HCT116 (cell line): ENCODE measurements around the gene SYNJ2. TPM values are rescaled to one million over a fixed set of nuclear protein-coding genes. Genes with fewer than 3 reads are reported as not detected.

Experiments used
- ATAC-seq: fragments of 200-7000 bp; cut with Tn5 transposase; 2 replicates; pipeline ENCODE4 v1.9.1; 2020; ENCODE audit warnings: mild to moderate bottlenecking, moderate library complexity
- BruUV-seq: library from RNA; stranded (reverse); fragments of 400-500 nt; replicated peaks from 2 replicates; lab custom pipeline; 2021; lab: Mats Ljungman, UMichigan
- CTCF ChIA-PET: fragments of 300-600 bp; sonication (Branson Sonifier 250); formaldehyde crosslinking; loops from one replicate; lab custom pipeline; 2021; ENCODE audit warnings: antibody characterized with exemption; lab: Charles Lee
- POLR2A ChIA-PET: fragments of 300-600, 350-600 bp; sonication (Branson Sonifier 250); formaldehyde crosslinking; loops from one replicate; lab custom pipeline; 2021; ENCODE audit warnings: antibody characterized with exemption; lab: Charles Lee
- RAD21 ChIA-PET, 2 experiments: fragments of 300-600 bp; sonication (Branson Sonifier 250); formaldehyde crosslinking; loops; one replicate each; lab custom pipeline; 2023; ENCODE audit warnings: low total read pairs in 2 of 2; ENCODE audit not compliant: uncharacterized antibody in 2 of 2, unreplicated experiment in 2 of 2, low non-redundant PET in 1 of 2; lab: Charles Lee
- DNase-seq: peaks from one replicate; pipeline ENCODE4 v3.0.0-alpha.2; 2010; ENCODE audit warnings: low read depth, low spot score
- H2AFZ ChIP-seq: fragments of 200-600 bp; shearing (Covaris generic), sonication (generic); 2 replicates; pipeline ENCODE4 v1.6.1; 2017; ENCODE audit warnings: low read depth, mixed run types, mixed read lengths, antibody characterized with exemption, low read length; ENCODE audit not compliant: poor library complexity, severe bottlenecking
- H3K27ac ChIP-seq: 2 replicates; pipeline ENCODE4 v1.5.1; 2012; ENCODE audit warnings: low read depth, low read length
- H3K27me3 ChIP-seq: fragments of 200-600 bp; sonication (generic); 2 replicates; pipeline ENCODE4 v1.6.1; 2016; ENCODE audit warnings: mixed run types, low read length, mixed read lengths; ENCODE audit not compliant: insufficient read depth
- H3K36me3 ChIP-seq, 2 experiments: fragments of 200-500 bp in 1 of 2; fragments of 200-600 bp in 1 of 2; sonication (Bioruptor generic) in 1 of 2; sonication (generic) in 1 of 2; 2 replicates each; pipeline versions ENCODE4 v1.5.1 to v1.6.1; 2014 to 2016; ENCODE audit warnings: low read length in 2 of 2, inconsistent platforms in 1 of 2, mixed read lengths in 1 of 2, mixed run types in 1 of 2; ENCODE audit not compliant: insufficient read depth in 2 of 2, control insufficient read depth in 1 of 2
- H3K4me1 ChIP-seq, 2 experiments: fragments of 200-600 bp in 1 of 2; sonication (generic) in 1 of 2; 2 replicates each; pipeline versions ENCODE4 v1.5.1 to v1.6.1; 2012 to 2017; ENCODE audit warnings: low read length in 2 of 2, inconsistent platforms in 1 of 2, mild to moderate bottlenecking in 1 of 2, mixed read lengths in 1 of 2, mixed run types in 1 of 2, moderate library complexity in 1 of 2; ENCODE audit not compliant: insufficient read depth in 2 of 2, control insufficient read depth in 1 of 2
- H3K4me2 ChIP-seq: fragments of 200-600 bp; sonication (generic); 2 replicates; pipeline ENCODE4 v1.6.1; 2017; ENCODE audit warnings: mixed run types, low read length, mixed read lengths
- H3K4me3 ChIP-seq, 2 experiments: fragments of 200-600 bp in 1 of 2; sonication (generic) in 1 of 2; replicated peaks in 1 of 2; 2 replicates each; pipeline ENCODE4 v1.5.1; 2011 to 2016; ENCODE audit warnings: low read length in 2 of 2, control low read depth in 1 of 2, low read depth in 1 of 2, mild to moderate bottlenecking in 1 of 2, mixed read lengths in 1 of 2, mixed run types in 1 of 2
- H3K79me2 ChIP-seq: fragments of 200-600 bp; sonication (generic); 2 replicates; pipeline ENCODE4 v1.6.1; 2017; ENCODE audit warnings: mild to moderate bottlenecking, mixed run types, low read length, moderate library complexity, mixed read lengths; ENCODE audit not compliant: insufficient read depth
- H3K9ac ChIP-seq: fragments of 200-600 bp; sonication (generic); 2 replicates; pipeline ENCODE4 v1.6.1; 2016; ENCODE audit warnings: low read length, mixed read lengths
- H3K9me2 ChIP-seq: fragments of 200-600 bp; sonication (generic), shearing (Covaris generic); 2 replicates; pipeline ENCODE4 v1.6.1; 2017; ENCODE audit warnings: mixed run types, mild to moderate bottlenecking, moderate library complexity; ENCODE audit not compliant: insufficient read depth
- H3K9me3 ChIP-seq, 2 experiments: fragments of 200-500 bp in 1 of 2; fragments of 200-600 bp in 1 of 2; sonication (Bioruptor generic) in 1 of 2; sonication (generic) in 1 of 2; 2 replicates each; pipeline ENCODE4 v1.6.1; 2014 to 2017; ENCODE audit warnings: low read length in 2 of 2, mixed read lengths in 2 of 2, inconsistent platforms in 1 of 2, low read depth in 1 of 2, mild to moderate bottlenecking in 1 of 2, mixed run types in 1 of 2, moderate library complexity in 1 of 2; ENCODE audit not compliant: control insufficient read depth in 1 of 2, insufficient read depth in 1 of 2
- H4K20me1 ChIP-seq: fragments of 200-600 bp; sonication (generic), shearing (Covaris generic); 2 replicates; pipeline ENCODE4 v1.6.1; 2017; ENCODE audit warnings: mixed run types, mild to moderate bottlenecking, moderate library complexity; ENCODE audit not compliant: insufficient read depth
- CBX3 ChIP-seq: IDR thresholded peaks from 2 replicates; pipeline ENCODE4 v1.6.1; 2012; ENCODE audit warnings: low read depth
- CEBPB ChIP-seq: IDR thresholded peaks from 2 replicates; pipeline ENCODE4 v1.6.1; 2012; ENCODE audit warnings: low read depth
- CTCF ChIP-seq, 3 experiments: fragments of 200-600 bp in 1 of 3; sonication (generic) in 1 of 3; IDR thresholded peaks in 2 of 3; conservative IDR thresholded peaks in 1 of 3; 2 replicates each; pipeline ENCODE4 v1.5.1; 2012 to 2017; ENCODE audit warnings: low read depth in 2 of 3, low read length in 2 of 3, antibody characterized with exemption in 1 of 3, borderline replicate concordance in 1 of 3, control low read depth in 1 of 3, mild to moderate bottlenecking in 1 of 3, mixed read lengths in 1 of 3, mixed run types in 1 of 3, moderate library complexity in 1 of 3; ENCODE audit not compliant: insufficient read depth in 1 of 3
- EGR1 ChIP-seq: IDR thresholded peaks from 2 replicates; pipeline ENCODE4 v1.6.1; 2012; ENCODE audit warnings: low read depth
- EZH2 ChIP-seq: fragments of 200-600 bp; sonication (generic); IDR thresholded peaks from 2 replicates; pipeline ENCODE4 v1.6.1; 2017; ENCODE audit warnings: antibody characterized with exemption, mixed run types
- EZH2phosphoT487 ChIP-seq: fragments of 200-600 bp; IDR thresholded peaks from 2 replicates; pipeline ENCODE4 v1.6.1; 2018; ENCODE audit warnings: antibody characterized with exemption, borderline replicate concordance
- FOSL1 ChIP-seq: IDR thresholded peaks from 2 replicates; pipeline ENCODE4 v1.6.1; 2012; ENCODE audit warnings: low read depth
- JUND ChIP-seq: IDR thresholded peaks from 2 replicates; pipeline ENCODE4 v1.6.1; 2012
- POLR2A ChIP-seq: IDR thresholded peaks from 2 replicates; pipeline ENCODE4 v1.7.0; 2011; ENCODE audit warnings: borderline replicate concordance; ENCODE audit not compliant: insufficient read depth, insufficient read length; ENCODE audit errors: extremely low read depth
- POLR2AphosphoS5 ChIP-seq: IDR thresholded peaks from 2 replicates; pipeline ENCODE4 v1.6.1; 2011; ENCODE audit warnings: mild to moderate bottlenecking, low read depth, low read length, moderate library complexity
- RAD21 ChIP-seq: IDR thresholded peaks from 2 replicates; pipeline ENCODE4 v1.6.1; 2012; ENCODE audit warnings: low read depth, mild to moderate bottlenecking
- SIN3A ChIP-seq: IDR thresholded peaks from 2 replicates; pipeline ENCODE4 v1.6.1; 2012; ENCODE audit warnings: low read depth
- SP1 ChIP-seq: IDR thresholded peaks from 2 replicates; pipeline ENCODE4 v1.6.1; 2012; ENCODE audit warnings: low read depth
- YY1 ChIP-seq: IDR thresholded peaks from 2 replicates; pipeline ENCODE4 v1.6.1; 2011; ENCODE audit warnings: low read length, low read depth, moderate library complexity, mild to moderate bottlenecking; ENCODE audit not compliant: insufficient replicate concordance; ENCODE audit errors: extremely low read depth
- ZFX ChIP-seq: fragments of 450-650 bp; IDR thresholded peaks from 2 replicates; pipeline ENCODE4 v1.6.1; 2017
- intact Hi-C: fragments of 100-400 bp; cut with micrococcal nuclease; formaldehyde crosslinking; loops from 2 replicates; pipeline ENCODE4 v1.10.0; 2022
- total RNA-seq: library from RNA; stranded (reverse); gene quantifications from one replicate; pipeline ENCODE4 v1.2.1, GENCODE V29; 2021; ENCODE audit not compliant: unreplicated experiment
- TF ChIP-seq, protein P1 (sequence below): IDR thresholded peaks from 2 replicates; pipeline ENCODE4 v1.6.1; 2012
- TF ChIP-seq, protein P2 (sequence below): IDR thresholded peaks from 2 replicates; pipeline ENCODE4 v1.6.1; 2012
- TF ChIP-seq, protein P3 (sequence below): IDR thresholded peaks from 2 replicates; pipeline ENCODE4 v1.6.1; 2011; ENCODE audit warnings: mild to moderate bottlenecking, low read length, moderate library complexity; ENCODE audit not compliant: insufficient replicate concordance; ENCODE audit errors: extremely low read depth
- TF ChIP-seq, protein P4 (sequence below): IDR thresholded peaks from 2 replicates; pipeline ENCODE4 v1.6.1; 2012; ENCODE audit warnings: low read depth

Gene SYNJ2
- total RNA-seq, 1 experiment from 2014 or later = 23.9 TPM

GRCh38 chr6:158068156-158068892 lies 86.7 kb downstream of the SYNJ2 start:
- TF ChIP-seq POLR2A = no peak
- TF ChIP-seq YY1 = no peak
- TF ChIP-seq CTCF (IDR thresholded peaks at IDR 0.05 in 2 of 3, conservative IDR thresholded peaks at IDR 0.05 in 1 of 3; ENCODE audit: borderline replicate concordance in 1 of 3, insufficient read depth in 1 of 3, low read depth in 2 of 3, low read length in 2 of 3) = no peak
- TF ChIP-seq CEBPB = no peak
- no peak for TF ChIP-seq EGR1
- TF ChIP-seq FOSL1 = no peak
- no peak for TF ChIP-seq CBX3
- TF ChIP-seq SP1 = no peak
- TF ChIP-seq, protein P1, sequence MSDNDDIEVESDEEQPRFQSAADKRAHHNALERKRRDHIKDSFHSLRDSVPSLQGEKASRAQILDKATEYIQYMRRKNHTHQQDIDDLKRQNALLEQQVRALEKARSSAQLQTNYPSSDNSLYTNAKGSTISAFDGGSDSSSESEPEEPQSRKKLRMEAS = no peak
- TF ChIP-seq, protein P2, sequence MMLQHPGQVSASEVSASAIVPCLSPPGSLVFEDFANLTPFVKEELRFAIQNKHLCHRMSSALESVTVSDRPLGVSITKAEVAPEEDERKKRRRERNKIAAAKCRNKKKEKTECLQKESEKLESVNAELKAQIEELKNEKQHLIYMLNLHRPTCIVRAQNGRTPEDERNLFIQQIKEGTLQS = no peak
- no peak for TF ChIP-seq POLR2AphosphoS5
- TF ChIP-seq, protein P3, sequence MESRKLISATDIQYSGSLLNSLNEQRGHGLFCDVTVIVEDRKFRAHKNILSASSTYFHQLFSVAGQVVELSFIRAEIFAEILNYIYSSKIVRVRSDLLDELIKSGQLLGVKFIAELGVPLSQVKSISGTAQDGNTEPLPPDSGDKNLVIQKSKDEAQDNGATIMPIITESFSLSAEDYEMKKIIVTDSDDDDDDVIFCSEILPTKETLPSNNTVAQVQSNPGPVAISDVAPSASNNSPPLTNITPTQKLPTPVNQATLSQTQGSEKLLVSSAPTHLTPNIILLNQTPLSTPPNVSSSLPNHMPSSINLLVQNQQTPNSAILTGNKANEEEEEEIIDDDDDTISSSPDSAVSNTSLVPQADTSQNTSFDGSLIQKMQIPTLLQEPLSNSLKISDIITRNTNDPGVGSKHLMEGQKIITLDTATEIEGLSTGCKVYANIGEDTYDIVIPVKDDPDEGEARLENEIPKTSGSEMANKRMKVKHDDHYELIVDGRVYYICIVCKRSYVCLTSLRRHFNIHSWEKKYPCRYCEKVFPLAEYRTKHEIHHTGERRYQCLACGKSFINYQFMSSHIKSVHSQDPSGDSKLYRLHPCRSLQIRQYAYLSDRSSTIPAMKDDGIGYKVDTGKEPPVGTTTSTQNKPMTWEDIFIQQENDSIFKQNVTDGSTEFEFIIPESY = no peak
- no peak for TF ChIP-seq EZH2phosphoT487
- TF ChIP-seq RAD21 = no peak
- TF ChIP-seq EZH2 = no peak
- TF ChIP-seq, protein P4, sequence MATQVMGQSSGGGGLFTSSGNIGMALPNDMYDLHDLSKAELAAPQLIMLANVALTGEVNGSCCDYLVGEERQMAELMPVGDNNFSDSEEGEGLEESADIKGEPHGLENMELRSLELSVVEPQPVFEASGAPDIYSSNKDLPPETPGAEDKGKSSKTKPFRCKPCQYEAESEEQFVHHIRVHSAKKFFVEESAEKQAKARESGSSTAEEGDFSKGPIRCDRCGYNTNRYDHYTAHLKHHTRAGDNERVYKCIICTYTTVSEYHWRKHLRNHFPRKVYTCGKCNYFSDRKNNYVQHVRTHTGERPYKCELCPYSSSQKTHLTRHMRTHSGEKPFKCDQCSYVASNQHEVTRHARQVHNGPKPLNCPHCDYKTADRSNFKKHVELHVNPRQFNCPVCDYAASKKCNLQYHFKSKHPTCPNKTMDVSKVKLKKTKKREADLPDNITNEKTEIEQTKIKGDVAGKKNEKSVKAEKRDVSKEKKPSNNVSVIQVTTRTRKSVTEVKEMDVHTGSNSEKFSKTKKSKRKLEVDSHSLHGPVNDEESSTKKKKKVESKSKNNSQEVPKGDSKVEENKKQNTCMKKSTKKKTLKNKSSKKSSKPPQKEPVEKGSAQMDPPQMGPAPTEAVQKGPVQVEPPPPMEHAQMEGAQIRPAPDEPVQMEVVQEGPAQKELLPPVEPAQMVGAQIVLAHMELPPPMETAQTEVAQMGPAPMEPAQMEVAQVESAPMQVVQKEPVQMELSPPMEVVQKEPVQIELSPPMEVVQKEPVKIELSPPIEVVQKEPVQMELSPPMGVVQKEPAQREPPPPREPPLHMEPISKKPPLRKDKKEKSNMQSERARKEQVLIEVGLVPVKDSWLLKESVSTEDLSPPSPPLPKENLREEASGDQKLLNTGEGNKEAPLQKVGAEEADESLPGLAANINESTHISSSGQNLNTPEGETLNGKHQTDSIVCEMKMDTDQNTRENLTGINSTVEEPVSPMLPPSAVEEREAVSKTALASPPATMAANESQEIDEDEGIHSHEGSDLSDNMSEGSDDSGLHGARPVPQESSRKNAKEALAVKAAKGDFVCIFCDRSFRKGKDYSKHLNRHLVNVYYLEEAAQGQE = no peak
- no peak for TF ChIP-seq SIN3A
- no peak for TF ChIP-seq JUND
- TF ChIP-seq ZFX = no peak
- Histone ChIP-seq H3K27me3 (no peaks in the 10 kb centered on the region), H3K9me3 (no peaks in the 10 kb centered on the region), H4K20me1 (no peaks in the 10 kb centered on the region), H3K4me3 (peak overlapping the region in 1 of 2 experiments; percentile 35; a peak in 2 of 4 replicates), H3K9ac (peak overlapping the region; percentile 49), H3K36me3 (peaks cover 0 to 20% of the 10 kb centered on the region in 2 experiments; a peak in 2 of 4 replicates), H3K79me2 (no peaks in the 10 kb centered on the region), H3K9me2 (no peaks in the 10 kb centered on the region), H3K4me2 (peak overlapping the region; percentile 76), H3K27ac (peak overlapping the region; percentile 78), H2AFZ (no peak overlapping the region), H3K4me1 (peaks cover 26 to 46% of the 10 kb centered on the region in 2 experiments)
- CTCF ChIA-PET = interaction anchor here (1.3 to 1.4 kb wide), 2 partner anchors 21 to 42 kb away, joined by 3 to 6 read pairs; no protein-coding TSS in a partner anchor
- RAD21 ChIA-PET = no interaction called here
- POLR2A ChIA-PET = interaction anchor here (0.7 to 2.4 kb wide), 2 partner anchors 11 to 26 kb away, joined by 3 to 6 read pairs; no protein-coding TSS in a partner anchor
- ATAC-seq = peak; percentile 86
- no peak for DNase-seq
- no TSS peak for BruUV-seq
- intact Hi-C loops = no loop called here
